ENCODE data around the gene LDB1. TPM values are rescaled to one million over a fixed set of nuclear protein-coding genes. Genes with fewer than 3 reads are reported as not detected.
A peak's percentile ranks its signal among the peaks of the same experiment; 100 is the strongest.

LDB1 gene
- total and polyA plus RNA-seq, 2 of the 13 experiments (the other 11 are each of a cell fraction or from before 2014, with no cell fraction given) = 17.2 to 45.5 TPM

- TF ChIP-seq GMEB1 (CRISPR knock-in tag; IDR thresholded peaks at IDR 0.05; ENCODE audit: borderline replicate concordance) (peak; percentile 92), TEAD2 (CRISPR knock-in tag; IDR thresholded peaks at IDR 0.05) (no peak), ARID4A (CRISPR knock-in tag; IDR thresholded peaks at IDR 0.05; ENCODE audit: borderline replicate concordance) (peak; percentile 95), SMAD3 (CRISPR knock-in tag; IDR thresholded peaks at IDR 0.05) (peak; percentile 85; the same call in 1 of the 2 replicates), RARA (CRISPR knock-in tag; IDR thresholded peaks at IDR 0.05) (peak; percentile 12; the same call in 1 of the 2 replicates), ZNF780A (CRISPR knock-in tag; IDR thresholded peaks at IDR 0.05) (no peak), ZBTB44 (CRISPR knock-in tag; IDR thresholded peaks at IDR 0.05) (no peak), GABPA (IDR thresholded peaks at IDR 0.05; ENCODE audit: low read depth, low read length) (peak; percentile 65), GABPA (CRISPR knock-in tag; IDR thresholded peaks at IDR 0.05; ENCODE audit: low read depth) (peak; percentile 94), PRDM10 (CRISPR knock-in tag; IDR thresholded peaks at IDR 0.05; ENCODE audit: low read depth) (peak; percentile 91), HOXA3 (CRISPR knock-in tag; IDR thresholded peaks at IDR 0.05) (peak; percentile 91; the same call in 1 of the 2 replicates)
These were observed 12.6 kb upstream of the LDB1 start, which contains the start of gene PPRC1 (continued) for GRCh38 chr10:102132563-102133372.
